K562 (cell line): Measurements from ENCODE around the gene BDKRB2. TPM values are rescaled to one million over a fixed set of nuclear protein-coding genes. Genes with fewer than 3 reads are reported as not detected.

Source experiments
- ATAC-seq: fragments of 200-7000 bp; cut with Tn5 transposase; 3 replicates; pipeline ENCODE4 v1.9.1; 2020; ENCODE audit warnings: moderate library complexity
- BruUV-seq: library from RNA; stranded (reverse); fragments of 400-500 nt; replicated peaks from 2 replicates; lab custom pipeline; 2021; lab: Mats Ljungman, UMichigan
- CTCF ChIA-PET: fragments of 300-600 bp; formaldehyde crosslinking; extraction: SDS; loops from one replicate; lab custom pipeline; 2021; ENCODE audit warnings: low intra/inter-chr PET ratio; lab: Yijun Ruan, JAX
- POLR2A ChIA-PET: fragments of 300-600, 350-650 bp; sonication (Branson Sonifier 250); formaldehyde crosslinking; extraction: SDS; loops from one replicate; lab custom pipeline; 2021; ENCODE audit warnings: antibody characterized with exemption, inconsistent platforms; lab: Yijun Ruan, JAX
- DNase-seq, 4 experiments: peaks; one replicate each; pipeline versions ENCODE4 v3.0.0 to v3.0.0-alpha.2; 2011 to 2018; ENCODE audit warnings: low spot score in 3 of 4, mixed read lengths in 3 of 4; ENCODE audit errors: extremely low read depth in 1 of 4
- FAIRE-seq: peaks from 2 replicates; lab custom pipeline; 2011; peaks lifted over from hg19 to GRCh38; lab: Jason Lieb, UNC
- H2AFZ ChIP-seq: 2 replicates; pipeline ENCODE4 v1.6.0; 2011; ENCODE audit warnings: low read depth, low read length, control low read depth, inconsistent platforms
- H3K27ac ChIP-seq: fragments of 200-600 bp; 3 replicates; pipeline ENCODE4 v1.8.0; 2011; ENCODE audit warnings: low read depth, mild to moderate bottlenecking, control low read depth, inconsistent platforms, low read length, moderate library complexity, mixed read lengths; ENCODE audit errors: extremely low read depth
- H3K27me3 ChIP-seq, 2 experiments: fragments of 300-600 bp in 1 of 2; 2 replicates in 1 of 2; 3 replicates in 1 of 2; pipeline versions ENCODE4 v1.6.0 to v1.8.0; 2011; ENCODE audit warnings: inconsistent platforms in 2 of 2, low read length in 2 of 2, mild to moderate bottlenecking in 1 of 2, mixed read lengths in 1 of 2, moderate library complexity in 1 of 2; ENCODE audit not compliant: control insufficient read depth in 2 of 2, insufficient read depth in 2 of 2
- H3K36me3 ChIP-seq: fragments of 300-600 bp; 3 replicates; pipeline ENCODE4 v1.8.0; 2011; ENCODE audit warnings: mild to moderate bottlenecking, low read length, inconsistent platforms; ENCODE audit not compliant: control insufficient read depth, insufficient read depth
- H3K4me1 ChIP-seq, 2 experiments: fragments of 200-600 bp in 1 of 2; replicated peaks in 1 of 2; 2 replicates in 1 of 2; 3 replicates in 1 of 2; pipeline versions ENCODE4 v1.5.1 to v1.8.0; 2011; ENCODE audit warnings: inconsistent platforms in 2 of 2, low read length in 2 of 2, mild to moderate bottlenecking in 1 of 2, mixed read lengths in 1 of 2, moderate library complexity in 1 of 2; ENCODE audit not compliant: control insufficient read depth in 2 of 2, insufficient read depth in 2 of 2
- H3K4me2 ChIP-seq: 2 replicates; pipeline ENCODE4 v1.6.1; 2011; ENCODE audit warnings: low read length, control low read depth, inconsistent platforms, mixed read lengths; ENCODE audit not compliant: insufficient read depth
- H3K4me3 ChIP-seq: fragments of 200-600 bp; sonication (generic), shearing (Covaris generic); 2 replicates; pipeline ENCODE4 v1.5.1; 2016; ENCODE audit warnings: control low read depth, inconsistent platforms
- H3K79me2 ChIP-seq: fragments of 200-600 bp; 3 replicates; pipeline ENCODE4 v1.8.0; 2011; ENCODE audit warnings: low read length, inconsistent platforms; ENCODE audit not compliant: control insufficient read depth, insufficient read depth
- H3K9ac ChIP-seq, 2 experiments: 2 replicates each; pipeline versions ENCODE4 v1.6.0 to v1.6.1; 2011; ENCODE audit warnings: low read depth in 2 of 2, low read length in 2 of 2, control low read depth in 1 of 2, inconsistent platforms in 1 of 2, mild to moderate bottlenecking in 1 of 2, mixed read lengths in 1 of 2; ENCODE audit not compliant: insufficient read depth in 1 of 2
- H3K9me1 ChIP-seq: one replicate; pipeline ENCODE4 v1.6.0; 2011; ENCODE audit warnings: inconsistent platforms, mild to moderate bottlenecking, low read length, moderate library complexity; ENCODE audit not compliant: control insufficient read depth, insufficient read depth
- H3K9me3 ChIP-seq: replicated peaks from 2 replicates; pipeline ENCODE4 v1.5.1; 2011; ENCODE audit warnings: low read depth, low read length, inconsistent platforms; ENCODE audit not compliant: control insufficient read depth, insufficient read depth
- H4K20me1 ChIP-seq: replicated peaks from 2 replicates; pipeline ENCODE4 v1.6.1; 2011; ENCODE audit warnings: low read length, inconsistent platforms, mixed read lengths; ENCODE audit not compliant: control insufficient read depth, insufficient read depth
- DMBX1 ChIP-seq: fragments of 250-450 bp; sonication (Bioruptor Pico); IDR thresholded peaks from 2 replicates; pipeline ENCODE4 v1.8.0; 2022; ENCODE audit warnings: inconsistent platforms, mild to moderate bottlenecking, moderate library complexity, borderline replicate concordance
- FOXJ2 ChIP-seq: fragments of 200-800 bp; sonication (Bioruptor generic); IDR thresholded peaks from 2 replicates; pipeline ENCODE4 v1.6.1; 2016; ENCODE audit warnings: missing genetic modification characterization, missing compliant biosample characterization
- IFI16 ChIP-seq: fragments of 250-450 bp; sonication (Bioruptor Pico); IDR thresholded peaks from 2 replicates; pipeline ENCODE4 v2.1.2; 2022; ENCODE audit warnings: mild to moderate bottlenecking, inconsistent platforms
- ZNF280A ChIP-seq: fragments of 450-650 bp; IDR thresholded peaks from 2 replicates; pipeline ENCODE4 v1.6.1; 2018; ENCODE audit warnings: mild to moderate bottlenecking, low read depth; ENCODE audit not compliant: partially characterized antibody
- ZNF707 ChIP-seq: fragments of 250-450 bp; sonication (Bioruptor Pico); conservative IDR thresholded peaks from 2 replicates; pipeline ENCODE4 v1.8.0; 2022; ENCODE audit warnings: inconsistent platforms, mild to moderate bottlenecking, moderate library complexity
- WGBS: fragments of 100-300 bp; shearing (Covaris generic); methylation state at CpG from one replicate; pipeline ENCODE4 v1.1.6; 2016; ENCODE audit warnings: low coverage, mixed read lengths; ENCODE audit not compliant: insufficient coverage; ENCODE audit errors: missing lambda C conversion rate; 5-methylcytosine and 5-hydroxymethylcytosine counted together
- in situ Hi-C: fragments of 300-500 bp; cut with MboI; formaldehyde crosslinking; loops from 4 replicates; pipeline ENCODE4 v1.15.0; 2018; ENCODE audit warnings: inconsistent platforms, mixed read lengths
- intact Hi-C: fragments of 100-400 bp; cut with micrococcal nuclease; formaldehyde crosslinking; loops from 2 replicates; pipeline ENCODE4 v1.14.2; 2022
- polyA plus RNA-seq, 8 experiments: library from polyadenylated mRNA; depleted of rRNA in 4 of 8; stranded (reverse) in 5 of 8; unstranded in 3 of 8; fragments of >200 nt; fragmentation: Nextera tagmentation in 2 of 8; fragmentation: Illumina TruSeq in 1 of 8; extraction: Ambion mirVana in 2 of 8; extraction: Trizol in 1 of 8; gene quantifications; 2 replicates each; pipeline versions ENCODE4 v1.2.1 to v1.2.3, GENCODE V29; 2011 to 2014; ENCODE audit warnings: inconsistent platforms in 1 of 8, missing spikeins in 1 of 8
- total RNA-seq, 7 experiments: library from RNA; depleted of rRNA in 6 of 7; stranded (reverse); fragments of >200 nt in 6 of 7; fragmentation: Illumina TruSeq in 2 of 7; extraction: Trizol in 2 of 7; gene quantifications; 2 replicates each; pipeline versions ENCODE4 v1.2.1 to v1.2.3, GENCODE V29; 2011 to 2021; ENCODE audit warnings: low replicate concordance in 1 of 7

Gene BDKRB2
- total and polyA plus RNA-seq, 9 of the 15 experiments (the other 6 are each of a cell fraction or from before 2014, with no cell fraction given): 0.02 TPM; not detected in 8

GRCh38 chr14:96240641-96241040, 36.0 kb downstream of the BDKRB2 start:
- H3K4me1 ChIP-seq: no peaks in the 10 kb centered on the region
- no TSS peak for BruUV-seq
- H3K9me3 ChIP-seq: no peaks in the 10 kb centered on the region
- in situ Hi-C loops (no loop called here), intact Hi-C loops (no loop called here)
- H3K4me2 ChIP-seq: no peak overlapping the region
- H2AFZ ChIP-seq: no peak overlapping the region
- WGBS: 2% methylated on average over 13 of the region's 18 CpGs
- no peak overlapping the region for H3K4me3 ChIP-seq
- peaks cover 0 to 21% of the 10 kb centered on the region in 2 experiments; a peak in 3 of 5 replicates for H3K27me3 ChIP-seq
- H4K20me1 ChIP-seq: no peaks in the 10 kb centered on the region
- H3K36me3 ChIP-seq: no peaks in the 10 kb centered on the region
- H3K9me1 ChIP-seq: no peaks in the 10 kb centered on the region
- CTCF ChIA-PET: no interaction called here
- H3K9ac ChIP-seq: no peak overlapping the region
- no peaks in the 10 kb centered on the region for H3K79me2 ChIP-seq
- no peak for DNase-seq
- no peak for ATAC-seq
- no peak overlapping the region for H3K27ac ChIP-seq
- no peak for FAIRE-seq
- POLR2A ChIA-PET: interaction anchor here (1.4 kb wide), 1 partner anchor 12 kb away, joined by 5 read pairs; no protein-coding TSS in a partner anchor
- no peak for TF ChIP-seq ZNF280A
- no peak for TF ChIP-seq IFI16 (CRISPR knock-in tag)
- no peak for TF ChIP-seq ZNF707 (CRISPR knock-in tag)
- TF ChIP-seq FOXJ2 (tag): no peak
- no peak for TF ChIP-seq DMBX1
